ENCODE results near the gene LRFN2.

LRFN2 gene

GRCh38 chr6:40517654-40518053 is 69.5 kb downstream of the LRFN2 start:
- no peak for DNase-seq (ENCODE audit: low spot score)

- DNase-seq (ENCODE audit: low spot score), result peak; percentile 20
These were observed 70.7 kb downstream of the LRFN2 start for GRCh38 chr6:40516429-40516828.

- no peak for DNase-seq (ENCODE audit: low spot score)
These were observed 74.8 kb downstream of the LRFN2 start for GRCh38 chr6:40512340-40512739.

GRCh38 chr6:40511884-40512283 is 75.3 kb downstream of the LRFN2 start:
- no peak for DNase-seq (ENCODE audit: low spot score)

- no peak for DNase-seq (ENCODE audit: low spot score)
These were observed 76.7 kb downstream of the LRFN2 start for GRCh38 chr6:40510442-40510841.

- no peak for DNase-seq (ENCODE audit: low spot score)
These were observed 77.4 kb downstream of the LRFN2 start for GRCh38 chr6:40509716-40510260.

GRCh38 chr6:40509086-40509485 is 78.1 kb downstream of the LRFN2 start:
- DNase-seq (ENCODE audit: low spot score), result no peak

- no peak for DNase-seq (ENCODE audit: low spot score)
These were observed 80.2 kb downstream of the LRFN2 start for GRCh38 chr6:40506954-40507353.

- DNase-seq (ENCODE audit: low spot score), result no peak
These were observed 81.9 kb downstream of the LRFN2 start for GRCh38 chr6:40505191-40505810.

GRCh38 chr6:40504274-40504673 is 82.9 kb downstream of the LRFN2 start:
- no peak for DNase-seq (ENCODE audit: low spot score)

GRCh38 chr6:40500227-40500626 is 86.9 kb downstream of the LRFN2 start:
- no peak for DNase-seq (ENCODE audit: low spot score)

GRCh38 chr6:40499215-40499614 is 87.9 kb downstream of the LRFN2 start:
- DNase-seq (ENCODE audit: low spot score), result no peak

GRCh38 chr6:40498148-40498547 is 89.0 kb downstream of the LRFN2 start:
- no peak for DNase-seq (ENCODE audit: low spot score)

GRCh38 chr6:40492187-40492586 is 95.0 kb downstream of the LRFN2 start:
- no peak for DNase-seq (ENCODE audit: low spot score)

GRCh38 chr6:40490508-40490907 is 96.7 kb downstream of the LRFN2 start:
- no peak for DNase-seq (ENCODE audit: low spot score)

GRCh38 chr6:40489798-40490197 is 97.4 kb downstream of the LRFN2 start:
- no peak for DNase-seq (ENCODE audit: low spot score)

- no peak for DNase-seq (ENCODE audit: low spot score)
These were observed 100.6 kb downstream of the LRFN2 start for GRCh38 chr6:40486576-40486975.

- DNase-seq (ENCODE audit: low spot score), result no peak
These were observed 101.4 kb downstream of the LRFN2 start for GRCh38 chr6:40485795-40486194.

GRCh38 chr6:40485300-40485699 is 101.9 kb downstream of the LRFN2 start:
- DNase-seq (ENCODE audit: low spot score), result no peak

- no peak for DNase-seq (ENCODE audit: low spot score)
These were observed 103.1 kb downstream of the LRFN2 start for GRCh38 chr6:40484066-40484465.

GRCh38 chr6:40482532-40482931 is 104.6 kb downstream of the LRFN2 start:
- no peak for DNase-seq (ENCODE audit: low spot score)

- no peak for DNase-seq (ENCODE audit: low spot score)
These were observed 106.5 kb downstream of the LRFN2 start for GRCh38 chr6:40480678-40481077.

GRCh38 chr6:40479706-40480105 is 107.5 kb downstream of the LRFN2 start:
- DNase-seq (ENCODE audit: low spot score), result no peak
